T-helper 2 cell (primary cell): ENCODE data around the gene TF.

Experiments used
- DNase-seq, 5 experiments: peaks; one replicate each; pipeline versions ENCODE4 v3.0.0 to v3.0.0-alpha.2; 2012 to 2022

Gene TF

GRCh38 chr3:133747907-133748639 lies 1.9 kb downstream of the TF start:
- DNase-seq = no peak

DNA sequence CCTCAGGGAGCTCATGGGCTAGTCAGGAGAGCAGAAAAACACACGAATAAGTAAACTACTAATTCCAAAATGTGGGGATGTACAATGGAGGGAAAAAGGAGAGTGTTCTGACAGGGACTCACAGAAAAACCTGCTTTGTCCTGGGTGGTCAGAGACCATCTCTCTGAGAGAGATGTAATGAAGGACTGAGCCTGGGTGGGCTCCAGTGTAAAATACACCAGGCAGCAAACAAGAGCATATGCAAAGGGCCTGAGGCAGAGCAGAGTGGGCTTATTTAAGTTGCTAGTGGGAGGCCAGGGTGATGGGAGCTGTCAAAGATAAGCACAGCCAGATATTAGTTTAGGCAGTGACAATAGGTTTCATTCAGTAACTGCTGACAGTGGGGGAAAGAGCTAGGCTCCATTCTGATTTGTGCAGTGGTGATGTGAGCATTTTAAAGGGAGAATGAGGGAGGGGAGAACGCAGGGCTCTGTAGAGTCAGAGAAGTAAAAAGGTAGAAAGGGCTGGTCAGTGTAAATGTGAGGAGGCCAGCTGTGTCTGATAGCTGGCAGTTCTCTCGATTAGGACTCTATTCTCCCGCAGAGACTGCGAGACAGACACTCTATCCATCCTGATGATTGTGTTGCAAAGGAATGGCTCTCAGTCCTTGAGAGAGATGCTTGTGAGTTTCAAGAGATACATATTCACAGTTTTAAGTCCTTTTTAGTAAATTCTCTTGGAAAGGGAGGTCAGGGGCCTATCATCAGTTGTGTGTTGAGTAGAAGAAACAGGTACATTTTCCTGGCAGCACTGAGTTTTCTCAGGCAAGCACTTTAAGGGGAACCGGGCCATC lies 3.5 kb downstream of the TF start:
- DNase-seq = no peak

GRCh38 chr3:133750259-133750656 lies 4.1 kb downstream of the TF start:
- no peak for DNase-seq

DNA sequence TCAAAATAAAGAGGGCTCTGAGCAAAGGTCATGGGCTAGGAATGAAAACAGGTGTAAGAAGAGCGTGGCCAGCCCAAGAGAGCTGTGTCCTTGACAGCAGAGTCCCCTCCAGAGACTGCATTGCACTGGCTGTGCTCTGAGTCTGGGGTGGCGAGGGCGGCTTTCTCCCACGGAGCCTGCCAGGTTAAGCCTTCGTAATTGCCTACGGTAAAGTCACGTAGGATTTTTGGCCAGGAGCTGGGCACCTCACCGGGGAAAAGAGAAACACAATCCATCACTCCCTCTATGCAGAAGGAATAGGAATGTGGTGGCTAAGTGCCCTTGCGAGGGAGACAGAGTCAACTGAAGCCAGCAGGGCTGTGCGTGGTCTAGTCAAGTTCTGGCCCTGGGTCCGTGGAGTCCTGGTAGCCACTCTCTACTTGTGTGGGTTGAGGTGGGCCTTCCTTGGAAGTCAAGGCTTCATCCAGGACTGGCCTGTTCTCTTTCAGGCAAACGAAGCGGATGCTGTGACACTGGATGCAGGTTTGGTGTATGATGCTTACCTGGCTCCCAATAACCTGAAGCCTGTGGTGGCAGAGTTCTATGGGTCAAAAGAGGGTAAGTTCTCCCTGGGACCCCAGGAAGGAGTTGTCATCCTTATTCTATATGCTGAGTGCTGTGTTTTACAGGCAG lies 7.0 kb downstream of the TF start:
- no peak for DNase-seq

GRCh38 chr3:133753779-133754164 lies 7.6 kb downstream of the TF start:
- no peak for DNase-seq

- DNase-seq = no peak
These were observed 8.3 kb downstream of the TF start for GRCh38 chr3:133754455-133754854.

DNA sequence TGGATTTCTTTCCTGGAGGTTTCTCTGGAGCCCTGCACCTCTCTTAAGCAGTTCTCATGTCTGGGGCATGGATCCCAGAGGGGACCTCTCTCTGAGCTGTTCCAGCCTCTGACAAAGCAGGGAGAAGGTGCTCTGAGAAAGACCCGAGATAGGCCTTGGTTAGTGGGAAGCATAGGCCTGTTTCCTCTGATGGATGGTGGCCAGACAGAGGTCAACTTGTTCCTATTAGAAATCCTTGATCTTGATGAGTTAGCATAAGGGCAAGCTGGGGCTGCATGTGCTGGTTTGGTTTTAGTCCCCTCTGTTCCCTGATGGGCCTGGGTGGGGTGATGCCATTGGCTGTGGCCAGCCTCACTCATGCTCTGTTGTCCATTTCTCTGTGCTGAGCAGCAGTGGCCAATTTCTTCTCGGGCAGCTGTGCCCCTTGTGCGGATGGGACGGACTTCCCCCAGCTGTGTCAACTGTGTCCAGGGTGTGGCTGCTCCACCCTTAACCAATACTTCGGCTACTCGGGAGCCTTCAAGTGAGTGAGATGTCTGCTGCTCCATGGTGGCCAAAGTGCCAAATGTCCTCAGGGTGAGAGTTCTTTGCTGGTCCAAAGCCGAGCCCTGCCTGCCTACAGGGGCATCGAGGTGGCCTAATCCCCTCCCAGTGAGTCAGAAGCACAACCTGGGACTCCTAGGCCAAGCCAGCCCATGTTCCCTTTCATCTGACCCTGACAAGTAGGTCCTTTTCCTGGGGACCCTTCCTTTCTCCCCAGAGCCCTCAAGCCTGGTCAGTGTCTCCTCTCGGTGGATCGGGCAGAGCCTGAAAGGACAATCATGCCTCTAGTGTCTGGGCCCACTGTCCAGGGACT lies 9.0 kb downstream of the TF start:
- no peak for DNase-seq

GRCh38 chr3:133756716-133757694 lies 10.8 kb downstream of the TF start:
- DNase-seq = no peak

DNA sequence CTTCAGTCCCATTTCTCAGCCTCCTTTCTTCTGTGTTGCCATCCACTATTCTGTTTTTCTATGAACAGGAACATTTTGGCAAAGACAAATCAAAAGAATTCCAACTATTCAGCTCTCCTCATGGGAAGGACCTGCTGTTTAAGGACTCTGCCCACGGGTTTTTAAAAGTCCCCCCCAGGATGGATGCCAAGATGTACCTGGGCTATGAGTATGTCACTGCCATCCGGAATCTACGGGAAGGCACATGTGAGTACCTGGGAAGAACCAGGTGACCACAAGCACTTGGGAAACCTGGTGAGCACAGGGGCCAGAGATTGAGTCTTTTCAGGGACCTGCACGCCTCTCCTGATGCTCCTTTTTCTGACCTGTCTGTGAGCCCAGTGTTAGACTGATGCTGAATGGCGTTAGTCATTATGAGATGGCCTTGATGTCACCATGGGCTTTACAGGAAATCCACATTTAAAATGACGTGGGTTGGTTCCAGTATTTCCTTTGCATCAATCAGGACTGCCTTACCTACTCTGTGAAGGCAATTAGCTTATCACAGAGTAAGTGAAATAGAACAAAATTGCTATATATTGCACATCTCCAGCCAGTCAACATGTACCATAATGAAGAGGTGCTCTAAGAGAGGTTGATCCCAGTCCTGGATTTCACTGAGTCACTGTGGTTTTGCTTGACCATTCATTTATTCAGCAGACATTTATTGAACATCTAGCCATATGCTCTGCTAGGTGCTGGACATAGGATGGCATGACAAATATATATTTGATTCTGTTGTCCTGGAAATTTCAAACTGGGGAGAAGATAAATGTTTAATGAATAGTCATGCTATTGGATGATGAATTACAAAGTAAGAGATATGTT lies 11.7 kb downstream of the TF start:
- DNase-seq = peak in 1 of 5 experiments; percentile 7

DNA sequence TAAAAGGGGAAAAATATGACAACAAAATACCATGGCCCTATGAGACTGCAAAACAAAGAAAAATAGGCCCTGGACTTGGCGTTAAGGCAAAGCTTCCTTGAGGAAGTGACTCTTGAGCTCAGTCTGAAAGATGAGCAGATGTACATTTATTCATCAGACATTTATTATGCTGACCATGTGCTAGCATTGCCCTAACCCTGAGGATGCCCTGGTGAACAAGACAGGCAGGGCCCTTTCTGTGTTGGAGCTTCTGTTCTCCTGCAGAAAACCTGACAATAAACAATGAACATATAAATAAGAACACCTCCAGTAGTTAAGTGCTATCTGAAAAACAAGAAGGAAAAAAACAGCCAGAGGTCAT lies 12.4 kb downstream of the TF start:
- DNase-seq = no peak

DNA sequence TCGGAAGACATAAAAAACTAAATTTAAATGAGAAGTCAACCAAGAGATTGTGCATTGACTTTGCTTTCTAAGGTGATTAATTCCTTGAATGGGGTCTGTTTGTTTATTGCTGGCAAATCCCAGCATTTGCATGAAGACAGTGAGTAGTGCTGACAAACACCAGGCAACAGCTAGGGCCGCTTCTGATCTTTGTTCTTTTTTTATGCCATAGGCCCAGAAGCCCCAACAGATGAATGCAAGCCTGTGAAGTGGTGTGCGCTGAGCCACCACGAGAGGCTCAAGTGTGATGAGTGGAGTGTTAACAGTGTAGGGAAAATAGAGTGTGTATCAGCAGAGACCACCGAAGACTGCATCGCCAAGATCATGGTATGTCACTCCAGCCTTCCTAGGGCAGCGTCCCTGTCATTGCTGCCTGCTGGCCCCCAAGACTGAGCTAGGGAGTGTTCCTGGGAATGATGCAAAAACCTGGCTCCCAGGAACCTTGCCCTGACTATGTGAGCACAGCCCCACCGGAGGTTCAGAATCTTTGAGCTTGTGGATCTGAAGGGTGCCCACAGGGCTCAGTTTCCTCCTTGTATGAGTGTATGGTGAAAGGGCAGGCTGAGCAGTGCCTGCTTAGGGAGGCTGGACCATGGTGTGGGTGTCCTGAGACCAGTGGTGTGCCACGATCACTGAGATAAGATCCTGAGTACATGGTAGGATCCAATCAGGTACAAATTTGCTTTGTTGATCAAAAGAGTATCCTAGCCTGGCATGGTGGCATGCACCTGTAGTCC lies 13.0 kb downstream of the TF start:
- DNase-seq = no peak

DNA sequence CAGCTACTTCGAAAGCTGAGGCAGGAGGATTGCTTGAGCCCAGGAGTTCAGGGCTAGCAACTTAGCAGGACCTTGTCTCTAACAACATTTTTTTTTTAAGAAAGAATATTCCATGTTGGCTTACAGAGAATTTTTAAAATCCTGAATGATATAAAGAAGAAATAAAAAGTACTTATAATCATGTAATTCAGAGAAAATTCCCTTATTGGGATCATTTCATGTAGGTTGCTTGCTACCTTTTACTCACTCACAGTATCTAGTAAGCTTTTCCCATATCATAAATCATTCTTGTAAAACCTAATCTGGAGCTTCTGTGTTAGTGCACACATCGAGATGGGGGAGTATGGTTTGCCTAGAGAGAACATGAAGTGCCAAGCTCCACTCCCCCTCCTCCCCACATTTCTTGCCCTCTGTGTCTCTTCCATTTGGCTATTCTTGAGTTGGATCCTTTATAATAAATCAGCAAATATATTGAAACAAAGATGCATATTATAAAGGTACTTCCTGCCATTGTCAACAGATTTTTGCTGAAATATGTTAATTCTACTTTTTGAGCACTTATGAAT lies 13.6 kb downstream of the TF start:
- no peak for DNase-seq

DNA sequence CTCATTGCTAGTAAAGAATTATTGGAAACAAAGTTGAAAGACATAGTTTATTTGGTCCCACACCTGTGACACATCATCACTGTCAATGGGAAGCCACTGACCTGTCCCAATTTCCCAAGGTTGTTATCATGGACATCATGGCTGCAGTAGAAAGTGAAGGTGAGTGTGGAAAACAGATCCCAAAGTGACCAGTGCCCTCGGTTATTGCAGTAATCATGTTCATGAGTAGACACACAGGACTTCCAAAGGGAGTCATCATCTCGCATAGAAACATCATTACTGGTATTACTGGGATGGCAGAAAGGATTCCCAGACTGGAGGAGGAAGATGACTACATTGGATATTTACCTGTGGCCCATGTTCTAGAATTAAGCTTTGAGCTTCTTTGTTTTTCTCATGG lies 14.7 kb downstream of the TF start:
- no peak for DNase-seq

DNA sequence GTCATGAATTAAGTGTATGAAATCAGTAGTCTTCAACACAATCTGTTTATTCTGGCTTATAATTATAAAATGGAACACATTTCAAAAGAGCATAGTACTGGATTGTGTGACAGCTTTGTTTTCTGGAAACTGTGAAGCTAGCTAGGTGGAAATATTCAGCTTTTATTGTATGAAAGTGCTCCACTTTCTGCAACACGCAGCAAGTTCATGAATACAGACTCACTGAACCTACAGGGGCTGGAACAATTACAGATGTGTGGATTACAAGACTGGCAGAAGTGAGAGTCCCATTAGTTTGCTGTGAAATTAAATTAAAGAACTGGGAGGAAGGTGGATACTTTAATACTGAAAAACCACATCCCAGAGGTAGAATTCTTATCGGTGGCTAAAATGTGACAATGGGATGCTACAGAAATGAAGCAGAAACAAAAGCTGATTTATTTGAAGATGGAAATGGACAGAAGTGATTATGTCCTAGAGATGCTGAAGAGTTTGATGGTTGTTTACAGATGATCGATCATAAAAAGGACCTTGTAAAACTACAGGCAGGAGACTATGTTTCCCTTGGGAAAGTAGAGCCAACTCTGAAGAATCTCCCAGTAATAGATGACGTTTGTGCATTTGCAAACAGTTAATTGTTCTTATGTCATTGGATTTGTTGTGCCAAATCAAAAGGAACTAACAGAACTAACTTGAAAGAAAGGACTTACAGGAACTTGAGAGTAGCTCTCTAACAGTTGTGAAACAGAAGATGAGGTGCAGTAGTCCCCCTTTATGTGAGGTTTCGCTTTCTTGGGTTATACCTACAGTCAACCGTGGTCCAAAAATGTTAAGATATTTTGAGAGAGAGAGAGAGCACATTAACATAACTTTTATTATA lies 15.7 kb downstream of the TF start:
- no peak for DNase-seq

DNA sequence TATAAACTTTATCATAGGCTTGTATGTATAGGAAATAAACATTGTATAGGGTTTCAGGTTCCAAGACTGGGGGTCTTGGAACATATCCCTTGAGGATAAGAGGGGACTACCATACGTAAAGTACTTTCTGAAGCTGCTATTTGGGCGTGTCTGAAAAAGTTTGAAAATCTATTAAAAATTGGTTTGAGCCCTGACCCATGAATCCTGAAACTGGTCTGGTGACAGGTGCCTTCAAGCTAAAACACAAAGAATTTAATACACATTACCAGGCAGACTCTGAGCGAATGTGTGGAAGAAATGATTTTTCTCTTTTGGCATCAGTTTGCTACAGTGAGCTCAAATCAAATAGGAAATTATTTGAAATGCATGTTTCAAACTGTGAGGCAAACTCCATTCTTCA lies 16.3 kb downstream of the TF start:
- DNase-seq = no peak

DNA sequence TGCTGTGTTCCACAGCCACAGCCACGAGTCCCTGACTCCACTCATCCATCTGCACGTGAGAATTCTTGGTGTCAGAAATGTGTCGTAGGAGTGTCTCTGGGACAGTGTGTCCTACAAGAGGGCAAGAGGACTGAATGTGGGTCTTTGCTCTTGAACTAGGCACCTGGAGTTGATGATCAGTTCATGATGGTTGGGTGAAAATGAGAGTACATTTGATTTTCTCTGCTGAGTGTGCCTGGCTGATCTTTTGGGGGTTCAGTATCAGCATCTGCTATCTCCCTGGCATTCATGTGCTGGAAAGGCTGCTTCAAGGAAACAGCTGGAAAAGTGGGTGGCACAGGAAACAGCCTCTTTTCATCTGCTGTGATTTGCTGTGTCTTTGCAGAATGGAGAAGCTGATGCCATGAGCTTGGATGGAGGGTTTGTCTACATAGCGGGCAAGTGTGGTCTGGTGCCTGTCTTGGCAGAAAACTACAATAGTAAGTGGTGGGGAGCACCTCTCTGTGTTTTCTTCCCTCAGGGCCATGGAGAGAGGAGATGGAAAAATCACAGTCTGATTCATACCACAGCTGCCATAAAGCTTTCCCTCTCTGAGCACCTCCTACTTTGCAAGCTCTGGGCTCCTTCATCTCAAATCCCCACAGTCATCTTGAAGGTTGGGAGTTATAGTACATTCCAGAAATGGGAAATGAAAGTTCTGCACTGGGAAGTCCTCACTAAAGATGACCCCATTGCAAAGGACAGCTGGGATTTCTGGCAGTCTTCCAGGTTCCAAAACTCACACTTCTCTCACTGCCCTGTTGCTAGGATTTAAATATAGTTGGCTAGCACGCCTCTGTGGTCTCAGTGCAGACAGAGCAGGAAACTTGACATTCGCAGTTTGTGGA lies 17.8 kb downstream of the TF start:
- no peak for DNase-seq

DNA sequence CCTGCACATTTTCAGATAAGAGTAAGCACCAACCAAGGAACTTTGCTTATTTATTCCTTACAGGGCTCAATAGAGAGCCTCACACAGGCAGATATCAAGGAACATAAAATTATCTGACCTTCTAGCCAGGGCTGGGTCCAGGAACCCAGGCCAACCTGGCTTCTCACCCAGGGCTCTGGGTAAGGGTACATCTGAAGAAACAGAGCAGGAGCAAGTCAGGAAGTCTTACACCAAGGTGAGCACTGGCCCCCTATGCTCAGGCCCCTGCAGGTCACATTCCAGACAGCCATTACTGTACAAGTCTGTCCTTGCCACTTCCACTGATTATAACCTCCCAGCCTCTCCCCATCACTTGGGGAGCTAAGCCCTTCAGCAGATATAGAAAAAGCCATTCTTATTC lies 19.1 kb downstream of the TF start:
- DNase-seq = no peak
